ENCODE measurements around the gene PBXIP1. TPM values are rescaled to one million over a fixed set of nuclear protein-coding genes. Genes with fewer than 3 reads are reported as not detected.
A peak's percentile ranks its signal among the peaks of the same experiment; 100 is the strongest.

PBXIP1 gene
- total RNA-seq, 1 donor from 2014 or later, result 82.1 TPM

- no peak for DNase-seq (ENCODE audit: low spot score)
- H3K27ac Mint-ChIP-seq (ENCODE audit: unreplicated experiment), result no peak overlapping the region
These were observed 7.8 kb downstream of the PBXIP1 start for GRCh38 chr1:154948079-154948478.

GRCh38 chr1:154945962-154946850 is 9.7 kb downstream of the PBXIP1 start:
- TF ChIP-seq CTCF (IDR thresholded peaks at IDR 0.05; ENCODE audit: unreplicated experiment), result no peak
- H3K9me3 Mint-ChIP-seq (ENCODE audit: unreplicated experiment), result no peaks in the 10 kb centered on the region
- peaks cover 8% of the 10 kb centered on the region for H3K27me3 Mint-ChIP-seq (ENCODE audit: unreplicated experiment)
- H3K36me3 Mint-ChIP-seq (ENCODE audit: low read depth, unreplicated experiment), result peaks cover 23% of the 10 kb centered on the region
- peaks cover 14% of the 10 kb centered on the region for H3K4me1 Mint-ChIP-seq (ENCODE audit: unreplicated experiment)
- DNase-seq (ENCODE audit: low spot score), result no peak
- H3K27ac Mint-ChIP-seq (ENCODE audit: unreplicated experiment), result peak overlapping the region; percentile 72
- peak overlapping the region; percentile 60 for H3K4me3 Mint-ChIP-seq (ENCODE audit: unreplicated experiment)

More at GRCh38 chr1:154948079-154948478, 7.8 kb downstream of the PBXIP1 start:
- Mint-ChIP-seq H3K27me3 (ENCODE audit: unreplicated experiment) (peaks cover 15% of the 10 kb centered on the region), H3K36me3 (ENCODE audit: low read depth, unreplicated experiment) (peaks cover 32% of the 10 kb centered on the region), H3K9me3 (ENCODE audit: unreplicated experiment) (no peaks in the 10 kb centered on the region), H3K4me1 (ENCODE audit: unreplicated experiment) (peaks cover 16% of the 10 kb centered on the region), H3K4me3 (ENCODE audit: unreplicated experiment) (no peak overlapping the region)
- TF ChIP-seq CTCF (IDR thresholded peaks at IDR 0.05; ENCODE audit: unreplicated experiment), result no peak

GRCh38 chr1:154945160-154945961 is 10.5 kb downstream of the PBXIP1 start:
- H3K27me3 Mint-ChIP-seq (ENCODE audit: unreplicated experiment), result peaks cover 8% of the 10 kb centered on the region

GRCh38 chr1:154944401-154945159 is 11.3 kb downstream of the PBXIP1 start:
- peaks cover 18% of the 10 kb centered on the region for H3K36me3 Mint-ChIP-seq (ENCODE audit: low read depth, unreplicated experiment)
- peak overlapping the region; percentile 42 for H3K27ac Mint-ChIP-seq (ENCODE audit: unreplicated experiment)
- H3K4me3 Mint-ChIP-seq (ENCODE audit: unreplicated experiment), result no peak overlapping the region
- no peak for TF ChIP-seq CTCF (IDR thresholded peaks at IDR 0.05; ENCODE audit: unreplicated experiment)
- H3K9me3 Mint-ChIP-seq (ENCODE audit: unreplicated experiment), result no peaks in the 10 kb centered on the region
- no peak for DNase-seq (ENCODE audit: low spot score)
- peaks cover 23% of the 10 kb centered on the region for H3K4me1 Mint-ChIP-seq (ENCODE audit: unreplicated experiment)
- peaks cover 8% of the 10 kb centered on the region for H3K27me3 Mint-ChIP-seq (ENCODE audit: unreplicated experiment)

More at GRCh38 chr1:154945160-154945961, 10.5 kb downstream of the PBXIP1 start:
- DNase-seq (ENCODE audit: low spot score), result no peak
- TF ChIP-seq CTCF (IDR thresholded peaks at IDR 0.05; ENCODE audit: unreplicated experiment), result no peak
- Mint-ChIP-seq H3K9me3 (ENCODE audit: unreplicated experiment) (no peaks in the 10 kb centered on the region), H3K4me1 (ENCODE audit: unreplicated experiment) (peaks cover 22% of the 10 kb centered on the region), H3K4me3 (ENCODE audit: unreplicated experiment) (no peak overlapping the region), H3K36me3 (ENCODE audit: low read depth, unreplicated experiment) (peaks cover 18% of the 10 kb centered on the region), H3K27ac (ENCODE audit: unreplicated experiment) (no peak overlapping the region)

Measured in endothelial cell (in vitro differentiated cells).